HG03108 (cell line): ENCODE data around the gene C15orf40.
"Not testable (repeated sequence)": the region's sequence is repeated elsewhere in the genome, so short reads cannot be mapped to it uniquely, and the experiment has no call there.

ENCODE experiments used
- ATAC-seq: cut with Tn5 transposase; IDR thresholded peaks from one replicate; pipeline ENCODE4 v1.9.1; 2021; ENCODE audit warnings: moderate library complexity; ENCODE audit not compliant: unreplicated experiment

Gene C15orf40

GRCh38 chr15:83011271-83012075, at the start of gene C15orf40:
TSS of gene C15orf40 (minus strand) at chr15:83011639. CDS start at chr15:83011607, 32 bp downstream.
- peak; percentile 91 for ATAC-seq

DNA sequence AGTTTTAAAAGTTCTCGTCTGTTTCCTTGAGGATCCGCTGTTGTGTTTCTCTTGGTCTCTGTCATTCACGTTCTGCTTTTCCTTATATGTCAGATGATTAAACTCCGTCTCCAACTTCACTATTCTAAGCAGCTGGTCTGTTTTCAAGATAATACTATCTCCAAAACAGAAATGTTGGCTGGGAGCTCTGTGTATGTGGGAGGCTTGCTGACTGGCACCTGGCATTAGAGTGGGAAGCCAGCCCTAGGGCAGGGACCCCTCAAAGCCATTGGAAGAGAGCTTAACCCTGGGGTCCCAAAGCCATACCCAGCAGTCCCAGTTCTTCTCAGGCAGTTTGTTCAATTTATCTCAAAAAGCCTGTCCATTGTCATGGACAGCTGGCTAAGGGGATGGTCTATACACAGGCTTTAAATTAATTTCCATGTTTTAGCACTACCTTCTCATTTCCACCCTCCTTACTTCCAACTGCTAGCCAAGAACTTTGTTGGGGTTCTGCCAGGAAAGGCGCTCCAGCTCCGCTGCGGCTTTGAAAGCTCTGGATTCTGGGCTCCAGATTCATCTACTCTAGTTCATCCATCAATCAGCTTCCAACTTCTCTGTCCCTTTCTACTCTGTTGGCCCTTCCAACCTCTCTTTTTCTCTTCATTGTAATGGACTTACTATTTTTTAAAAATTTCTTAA, 46.4 kb upstream of the C15orf40 start:
- no peak for ATAC-seq

DNA sequence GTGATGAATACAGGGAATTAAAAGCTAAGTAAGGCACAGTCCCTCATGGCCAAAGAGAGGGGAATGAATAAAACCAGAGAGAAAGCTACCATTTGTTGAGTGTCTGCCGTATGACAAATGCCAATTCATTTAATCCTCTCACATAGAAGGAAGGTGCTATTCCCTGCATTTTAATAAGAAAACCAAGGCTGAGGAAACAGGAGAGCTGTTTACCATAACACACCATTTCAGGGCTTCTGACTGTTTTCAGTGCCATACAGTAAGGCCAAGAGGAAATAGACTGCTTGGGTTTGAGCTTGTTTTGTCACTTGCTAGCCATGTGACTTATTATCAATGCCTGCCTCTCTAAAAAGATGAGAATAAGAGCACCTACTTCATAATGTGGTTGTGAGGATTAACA, 45.6 kb upstream of the C15orf40 start:
- no peak for ATAC-seq

DNA sequence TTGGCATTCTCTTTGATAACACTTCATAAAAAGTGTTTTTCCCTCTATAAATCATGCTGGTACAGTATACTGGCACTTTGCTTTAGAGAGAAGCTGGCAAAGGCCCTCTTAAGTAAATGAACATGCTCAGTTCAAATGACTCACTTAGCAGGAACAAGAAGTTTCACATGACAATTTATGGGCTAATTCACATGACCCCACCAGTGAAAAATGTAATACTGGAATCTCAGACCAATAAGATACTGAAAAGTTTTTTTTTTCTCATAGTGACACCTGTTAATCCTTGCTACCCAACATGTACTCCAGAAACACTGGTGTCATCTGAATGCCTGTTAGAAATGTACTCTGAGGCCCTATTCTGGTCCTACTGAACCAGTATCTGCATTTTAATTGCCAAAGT, 41.7 kb upstream of the C15orf40 start:
- ATAC-seq: no peak

GRCh38 chr15:83046558-83047127, 35.2 kb upstream of the C15orf40 start:
- no peak for ATAC-seq

- no peak for ATAC-seq
These were observed 32.7 kb upstream of the C15orf40 start for GRCh38 chr15:83044156-83044555.

GRCh38 chr15:83039206-83039605, 27.8 kb upstream of the C15orf40 start:
- ATAC-seq: no peak

DNA sequence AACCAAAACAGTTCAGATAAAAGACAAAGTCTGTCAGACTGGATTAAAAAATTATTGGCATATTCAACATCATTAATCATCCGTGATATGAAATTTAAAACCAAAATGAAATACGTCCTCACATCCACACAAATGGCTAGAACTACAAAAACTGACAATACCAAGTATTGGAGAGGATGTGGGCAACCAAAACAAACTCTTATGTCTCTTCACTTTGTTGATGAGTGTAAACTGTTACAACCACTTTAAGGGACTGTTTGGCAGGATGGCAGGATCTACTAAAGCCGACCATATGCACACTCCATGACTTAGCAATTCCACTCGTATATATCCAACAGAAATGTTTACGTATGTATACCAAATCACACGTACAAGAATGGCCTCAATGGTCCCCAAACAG, 24.8 kb upstream of the C15orf40 start:
- no peak for ATAC-seq

DNA sequence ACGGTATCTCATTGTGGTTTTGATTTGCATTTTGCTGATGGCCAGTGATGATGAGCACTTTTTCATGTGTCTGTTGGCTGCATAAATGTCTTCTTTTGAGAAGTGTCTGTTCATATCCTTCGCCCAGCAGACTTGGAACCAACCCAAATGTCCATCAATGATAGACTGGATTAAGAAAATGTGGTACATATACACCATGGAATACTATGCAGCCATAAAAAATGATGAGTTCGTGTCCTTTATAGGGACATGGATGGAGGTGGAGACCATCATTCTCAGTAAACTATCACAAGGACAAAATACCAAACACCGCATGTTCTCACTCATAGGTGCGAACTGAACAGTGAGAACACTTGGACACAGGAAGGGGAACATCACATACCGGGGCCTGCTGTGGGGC, 19.8 kb upstream of the C15orf40 start:
- not testable (repeated sequence) for ATAC-seq

DNA sequence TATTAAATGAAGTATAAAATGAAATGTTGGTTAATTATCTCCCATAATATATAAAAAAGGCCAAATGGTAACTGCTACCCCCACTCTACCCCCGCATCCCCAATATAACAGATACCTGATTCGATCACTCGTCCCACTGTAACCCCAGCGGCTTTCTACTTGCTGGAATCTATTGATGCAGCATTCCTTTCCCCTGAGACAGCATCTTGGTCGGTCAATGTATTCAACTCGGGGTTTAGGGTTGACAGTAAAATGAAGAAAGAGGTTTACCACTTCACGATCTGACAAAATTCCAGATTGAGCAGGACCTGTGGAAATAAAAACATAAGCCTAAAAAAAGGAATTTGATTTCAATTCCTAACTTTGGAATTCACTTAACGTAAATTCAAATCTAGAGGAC, 18.6 kb upstream of the C15orf40 start:
- ATAC-seq: no peak

DNA sequence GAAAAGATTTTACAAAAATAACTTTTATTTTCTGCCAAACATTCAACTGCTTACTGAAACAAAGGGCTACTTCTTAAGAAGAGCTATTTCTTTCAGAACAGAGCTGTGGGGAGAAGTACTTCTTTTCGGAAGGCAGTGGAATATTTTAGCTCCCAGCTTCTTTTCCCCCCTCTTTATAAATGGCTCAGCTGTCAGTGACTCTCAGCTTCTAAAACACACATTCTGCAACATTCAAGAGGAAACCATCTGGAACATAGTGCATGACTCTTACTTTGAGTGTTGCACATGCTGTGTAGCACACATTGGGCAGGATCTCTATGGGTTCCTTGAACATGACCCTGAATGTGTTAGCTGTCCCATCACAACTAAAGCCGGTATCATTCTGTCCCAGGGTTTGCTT, 7.0 kb upstream of the C15orf40 start:
- no peak for ATAC-seq

DNA sequence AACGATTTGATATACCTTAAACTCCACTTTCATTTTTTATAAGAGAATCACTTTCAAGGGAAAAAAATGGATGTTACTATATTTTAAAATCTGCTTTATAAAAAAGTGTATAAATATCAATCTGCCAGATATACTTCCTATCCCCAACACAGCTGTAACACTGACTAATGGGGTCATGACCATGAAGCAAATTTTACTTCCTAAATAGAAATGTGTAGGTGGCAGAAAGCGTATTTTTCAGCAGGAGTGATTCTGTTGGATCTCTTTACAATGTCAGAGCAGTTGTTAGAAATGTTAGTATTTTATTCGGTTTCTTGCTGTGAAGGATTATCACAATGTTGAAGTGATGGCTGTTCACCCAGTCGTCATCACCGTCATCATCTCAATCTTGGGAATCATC, 5.5 kb upstream of the C15orf40 start:
- no peak for ATAC-seq

DNA sequence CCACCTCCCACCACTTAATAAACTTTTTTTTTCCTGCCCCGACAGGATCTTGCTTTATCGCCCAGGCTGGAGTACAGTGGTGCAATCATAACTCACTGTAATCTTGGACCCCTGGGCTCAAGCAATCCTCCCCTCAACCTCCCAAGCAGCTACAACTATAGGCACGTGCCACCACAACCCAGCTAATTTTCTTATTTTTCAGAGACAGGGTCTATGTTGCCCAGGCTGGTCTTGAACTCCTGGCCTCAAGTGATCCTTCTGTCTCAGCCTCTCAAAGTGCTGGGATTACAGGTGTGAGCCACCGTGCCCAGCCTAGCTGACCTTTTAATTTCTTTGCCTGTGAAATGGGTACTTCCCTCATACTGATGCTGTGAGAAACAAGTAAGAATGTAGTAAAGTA, 3.9 kb upstream of the C15orf40 start:
- no peak for ATAC-seq

- ATAC-seq: no peak
These were observed 2.8 kb upstream of the C15orf40 start for GRCh38 chr15:83014205-83014653.

DNA sequence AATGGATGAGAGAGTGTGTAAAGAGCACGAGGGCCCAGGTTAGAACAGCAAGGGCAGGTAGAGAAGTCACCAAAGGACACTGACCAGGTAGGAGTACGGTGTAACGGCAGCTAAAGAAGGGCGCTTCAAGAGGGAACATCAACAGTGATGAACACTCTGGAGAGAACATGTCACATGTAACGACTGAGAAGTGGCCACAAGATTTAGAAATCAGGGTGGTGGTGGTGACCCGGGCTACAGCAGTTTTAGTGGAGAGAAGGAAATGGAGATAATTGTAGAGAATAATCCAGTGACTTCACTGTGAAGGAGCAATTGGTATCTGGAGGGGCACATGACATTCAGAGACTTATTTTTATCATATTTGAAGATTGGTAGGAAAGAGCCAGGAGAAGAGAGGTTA, 1.2 kb upstream of the C15orf40 start:
- ATAC-seq: no peak

GRCh38 chr15:83012076-83012426, 612 bp upstream of the C15orf40 start:
- ATAC-seq: no peak

- peak; percentile 57 for ATAC-seq
These were observed 649 bp downstream of the C15orf40 start for GRCh38 chr15:83010709-83011270.

- not testable (repeated sequence) for ATAC-seq
These were observed 10.8 kb downstream of the C15orf40 start for GRCh38 chr15:83000672-83001031.

DNA sequence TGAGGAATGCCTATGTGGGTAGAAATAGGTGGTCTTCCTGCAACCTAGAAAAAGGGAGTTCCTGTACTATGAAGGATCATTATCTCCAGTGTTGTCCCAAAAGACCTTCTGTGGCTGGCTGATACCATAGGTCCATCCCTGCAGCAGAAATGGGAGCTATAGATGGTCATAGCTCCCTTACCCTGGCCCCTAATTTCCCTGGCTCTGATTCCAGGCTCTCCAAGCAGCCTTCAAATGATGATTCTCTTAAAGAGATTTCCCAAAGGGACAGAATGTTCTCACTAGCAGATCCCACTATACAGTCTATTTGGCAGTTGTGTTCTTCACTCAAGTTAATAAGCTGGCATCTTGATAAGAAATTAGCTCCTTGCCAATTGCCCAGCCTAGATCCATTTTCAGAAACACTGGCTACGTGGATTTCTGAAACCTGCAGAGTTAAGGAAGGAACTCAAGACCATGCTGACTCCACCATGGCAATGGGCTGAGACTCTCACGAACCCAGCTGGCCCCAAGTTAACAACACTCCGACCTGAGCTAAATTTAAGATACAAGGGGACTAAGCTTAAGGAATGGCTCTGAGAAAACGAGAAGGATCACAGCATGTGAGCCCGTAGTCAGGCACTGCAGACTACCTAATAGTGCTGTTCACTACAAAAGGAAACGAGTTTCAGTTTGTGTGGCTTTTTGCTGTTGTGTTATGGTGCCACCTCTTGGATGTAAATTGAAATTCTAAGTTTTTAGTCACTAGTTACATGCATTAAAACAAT, 11.4 kb downstream of the C15orf40 start:
- ATAC-seq: peak; percentile 79

- ATAC-seq: no peak
These were observed 12.0 kb downstream of the C15orf40 start for GRCh38 chr15:82999426-82999825.

DNA sequence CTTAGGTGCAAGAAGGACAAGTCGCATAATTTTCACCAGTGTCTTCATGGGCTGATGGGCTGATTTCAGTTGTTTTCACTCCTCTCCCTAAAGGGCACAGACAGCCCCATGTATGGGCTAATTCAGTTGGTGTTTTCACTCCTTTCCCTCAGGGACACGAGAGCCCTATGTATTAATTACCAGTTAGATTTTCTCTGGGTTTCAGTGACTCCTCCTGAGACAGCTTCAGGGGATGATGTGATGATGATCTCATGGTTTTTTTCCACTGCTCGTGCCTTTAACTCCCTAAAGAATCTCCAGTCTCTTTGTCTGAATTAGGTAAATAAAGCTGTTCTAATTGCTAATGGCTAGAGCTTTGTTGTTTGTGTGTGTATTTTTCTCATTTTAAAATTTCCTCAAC, 15.5 kb downstream of the C15orf40 start:
- no peak for ATAC-seq
